Transverse colon (tissue), 4 donors: Measurements from ENCODE around the gene AOPEP. TPM values are rescaled to one million over a fixed set of nuclear protein-coding genes. Genes with fewer than 3 reads are reported as not detected.

Experiments
- DNase-seq: peaks from one replicate; pipeline ENCODE4 v3.0.0-alpha.2; 2019
- H3K27ac ChIP-seq, 4 donors: fragments of 200-600 bp; sonication (generic); 2 replicates each; pipeline ENCODE4 v1.5.1; 2016 to 2018; ENCODE audit warnings: inconsistent platforms in 4 of 4
- H3K27me3 ChIP-seq: fragments of 200-600 bp; sonication (generic); 2 replicates; pipeline ENCODE4 v1.5.1; 2017; ENCODE audit warnings: inconsistent platforms
- H3K36me3 ChIP-seq, 4 donors: fragments of 200-600 bp; sonication (generic); 2 replicates each; pipeline ENCODE4 v1.5.1; 2017 to 2019; ENCODE audit warnings: inconsistent platforms in 4 of 4
- H3K4me1 ChIP-seq, 4 donors: fragments of 200-600 bp; sonication (generic); 2 replicates each; pipeline ENCODE4 v1.5.1; 2017 to 2020; ENCODE audit warnings: inconsistent platforms in 4 of 4
- H3K4me3 ChIP-seq, 4 donors: fragments of 200-600 bp; sonication (generic); 1 replicate in 1 of 4; 2 replicates in 3 of 4; pipeline versions ENCODE4 v1.5.1 to v1.6.1; 2017 to 2019; ENCODE audit warnings: inconsistent platforms in 4 of 4
- H3K9me3 ChIP-seq, 2 donors: fragments of 200-600 bp; sonication (generic); 2 replicates each; pipeline ENCODE4 v1.5.1; 2017 to 2019; ENCODE audit warnings: inconsistent platforms in 2 of 2
- EP300 ChIP-seq: sonication (generic); formaldehyde crosslinking; IDR thresholded peaks from one replicate; pipeline ENCODE4 v1.6.1; 2017; ENCODE audit warnings: antibody characterized with exemption, low read depth
- POLR2A ChIP-seq: fragments of 450-650 bp; IDR thresholded peaks from one replicate; pipeline ENCODE4 v1.6.1; 2016; ENCODE audit warnings: antibody characterized with exemption, mild to moderate bottlenecking, moderate library complexity
- POLR2AphosphoS5 ChIP-seq, 3 donors: sonication (generic); formaldehyde crosslinking; IDR thresholded peaks; one replicate each; pipeline ENCODE4 v1.6.1; 2016; ENCODE audit warnings: antibody characterized with exemption in 3 of 3
- WGBS, 2 donors: methylation state at CpG; one replicate each; pipeline ENCODE4 v1.1.5; 2018; ENCODE audit warnings: low coverage in 1 of 2; 5-methylcytosine and 5-hydroxymethylcytosine counted together
- in situ Hi-C, 4 donors: fragments of 200-750 bp; cut with MboI; loops; one replicate each; pipeline versions ENCODE4 v1.15.0 to v1.15.1; 2017; ENCODE audit warnings: low sequenced_read_pairs in 3 of 4, low pct_ligation_motif_present in 1 of 4, low pct_unique_long_range_greater_than_20kb in 1 of 4
- intact Hi-C: fragments of 100-400 bp; cut with DNase I; formaldehyde crosslinking; loops from one replicate; pipeline ENCODE4 v1.15.1; 2023; ENCODE audit warnings: low total_unique reads
- total RNA-seq, 4 donors: library from RNA; depleted of rRNA; stranded (reverse); fragments of >200 nt; gene quantifications; one replicate each; pipeline ENCODE4 v1.1.0, GENCODE V29; 2016
- TF ChIP-seq, protein P1 (sequence below), 5 experiments: fragments of 200-600 bp in 3 of 5; fragments of 450-650 bp in 2 of 5; sonication (generic) in 3 of 5; IDR thresholded peaks; 1 replicate in 2 of 5; 2 replicates in 3 of 5; pipeline ENCODE4 v1.5.1; 2016 to 2017; ENCODE audit warnings: antibody characterized with exemption in 5 of 5, inconsistent platforms in 3 of 5, mild to moderate bottlenecking in 2 of 5, moderate library complexity in 1 of 5

AOPEP gene
- total RNA-seq, 4 donors from 2014 or later: 53.0 to 129 (median 92.7) TPM

GRCh38 chr9:94927762-94928670 is 201.5 kb downstream of the AOPEP start:
- DNase-seq: no peak
- intact Hi-C loops (no loop called here), in situ Hi-C loops (loop anchor here in 1 of 4 donors (25.0 kb wide), 1 partner anchor 91 kb away; no protein-coding TSS in a partner anchor)
- WGBS, 2 donors: 88% methylated on average over 21 of the region's 21 CpGs; no CpG with 5 or more reads in 1 of the 2 donors
- peaks cover 7 to 52% (median 24%) of the 10 kb centered on the region in 4 donors for H3K4me1 ChIP-seq
- H3K27ac ChIP-seq: no peak overlapping the region
- H3K4me3 ChIP-seq: no peak overlapping the region
- H3K36me3 ChIP-seq: no peaks in the 10 kb centered on the region
- TF ChIP-seq EP300 (no peak), POLR2A (no peak), POLR2AphosphoS5 (IDR thresholded peaks at IDR 0.05) (no peak)
- TF ChIP-seq, protein P1, sequence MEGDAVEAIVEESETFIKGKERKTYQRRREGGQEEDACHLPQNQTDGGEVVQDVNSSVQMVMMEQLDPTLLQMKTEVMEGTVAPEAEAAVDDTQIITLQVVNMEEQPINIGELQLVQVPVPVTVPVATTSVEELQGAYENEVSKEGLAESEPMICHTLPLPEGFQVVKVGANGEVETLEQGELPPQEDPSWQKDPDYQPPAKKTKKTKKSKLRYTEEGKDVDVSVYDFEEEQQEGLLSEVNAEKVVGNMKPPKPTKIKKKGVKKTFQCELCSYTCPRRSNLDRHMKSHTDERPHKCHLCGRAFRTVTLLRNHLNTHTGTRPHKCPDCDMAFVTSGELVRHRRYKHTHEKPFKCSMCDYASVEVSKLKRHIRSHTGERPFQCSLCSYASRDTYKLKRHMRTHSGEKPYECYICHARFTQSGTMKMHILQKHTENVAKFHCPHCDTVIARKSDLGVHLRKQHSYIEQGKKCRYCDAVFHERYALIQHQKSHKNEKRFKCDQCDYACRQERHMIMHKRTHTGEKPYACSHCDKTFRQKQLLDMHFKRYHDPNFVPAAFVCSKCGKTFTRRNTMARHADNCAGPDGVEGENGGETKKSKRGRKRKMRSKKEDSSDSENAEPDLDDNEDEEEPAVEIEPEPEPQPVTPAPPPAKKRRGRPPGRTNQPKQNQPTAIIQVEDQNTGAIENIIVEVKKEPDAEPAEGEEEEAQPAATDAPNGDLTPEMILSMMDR (IDR thresholded peaks at IDR 0.05): no peak
- no peaks in the 10 kb centered on the region for H3K9me3 ChIP-seq
- H3K27me3 ChIP-seq: no peaks in the 10 kb centered on the region

DNA sequence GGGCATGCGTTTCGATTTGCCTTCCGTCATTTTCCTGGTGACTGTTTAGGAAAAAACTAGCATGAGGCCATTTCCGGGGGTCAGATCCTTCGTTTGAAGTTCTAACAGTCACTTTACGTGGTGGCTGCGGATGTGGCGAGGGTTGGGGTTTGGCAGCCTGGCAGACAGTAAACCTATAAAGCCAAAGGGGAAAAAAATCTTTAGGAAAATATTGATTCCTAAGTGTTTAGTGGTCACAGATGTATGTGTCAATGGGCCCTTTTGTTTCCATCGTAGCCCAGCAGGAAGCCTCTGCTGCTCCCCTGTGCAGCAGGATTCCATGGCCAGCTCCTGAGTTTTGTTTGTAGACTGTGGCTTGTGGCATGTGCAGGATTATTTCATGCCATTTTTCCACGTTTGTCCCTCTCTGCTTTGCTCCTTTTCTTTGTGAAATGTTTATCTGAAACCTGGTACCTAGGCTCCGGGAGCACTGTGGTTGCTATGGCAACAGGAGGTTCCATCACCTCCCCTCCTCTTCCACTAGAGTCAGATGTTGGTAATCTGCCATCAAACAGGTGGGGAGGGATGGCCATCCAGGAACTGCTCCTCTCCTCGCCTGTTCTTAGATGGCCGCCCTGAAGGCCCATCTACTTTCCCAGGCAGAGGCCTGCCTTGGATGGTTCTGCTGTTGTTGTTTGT is 202.3 kb downstream of the AOPEP start:
- TF ChIP-seq POLR2AphosphoS5 (IDR thresholded peaks at IDR 0.05): no peak
- no peak for TF ChIP-seq POLR2A
- no peak for TF ChIP-seq EP300
- TF ChIP-seq, protein P1 (IDR thresholded peaks at IDR 0.05): no peak
- peak overlapping the region in 2 of 4 donors; percentile 10 to 31 for H3K27ac ChIP-seq
- intact Hi-C loops (no loop called here), in situ Hi-C loops (loop anchor here in 1 of 4 donors (25.0 kb wide), 1 partner anchor 92 kb away; no protein-coding TSS in a partner anchor)
- H3K4me1 ChIP-seq: peaks cover under 1 to 48% (median 19%) of the 10 kb centered on the region in 4 donors
- no peaks in the 10 kb centered on the region for H3K36me3 ChIP-seq
- no peaks in the 10 kb centered on the region for H3K9me3 ChIP-seq
- no peak overlapping the region for H3K4me3 ChIP-seq
- H3K27me3 ChIP-seq: no peaks in the 10 kb centered on the region
- no peak for DNase-seq
- 61 to 75% methylated on average over 7 to 13 of the region's 13 CpGs for WGBS, 2 donors

DNA sequence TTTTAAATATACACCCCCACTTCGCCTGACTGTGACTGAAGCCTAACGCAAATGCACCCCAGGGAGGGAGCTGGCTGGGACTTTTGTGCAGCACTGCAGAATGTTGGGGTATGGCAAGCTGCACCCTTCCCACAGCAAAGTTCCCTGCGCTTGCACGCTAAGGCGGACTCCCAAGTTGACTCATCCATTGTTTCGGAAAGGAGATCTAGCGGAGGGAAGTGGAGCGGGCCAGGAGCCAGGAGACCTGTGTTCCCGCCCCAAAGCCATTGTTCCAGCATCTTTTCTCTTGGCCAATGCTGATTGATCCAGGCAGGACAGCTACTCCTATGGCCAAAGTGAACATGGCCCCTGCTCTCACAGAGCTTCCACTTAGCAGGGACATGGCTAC is 202.9 kb downstream of the AOPEP start:
- 87% methylated on average over 9 of the region's 9 CpGs; no CpG with 5 or more reads in 1 of the 2 donors for WGBS, 2 donors
- H3K36me3 ChIP-seq: no peaks in the 10 kb centered on the region
- TF ChIP-seq EP300: no peak
- TF ChIP-seq, protein P1 (IDR thresholded peaks at IDR 0.05): no peak
- TF ChIP-seq POLR2AphosphoS5 (IDR thresholded peaks at IDR 0.05): no peak
- no peak for TF ChIP-seq POLR2A
- no peaks in the 10 kb centered on the region for H3K27me3 ChIP-seq
- peak overlapping the region in 1 of 4 donors; percentile 31 for H3K27ac ChIP-seq
- peaks cover 0 to 48% (median 19%) of the 10 kb centered on the region in 4 donors for H3K4me1 ChIP-seq
- no peak overlapping the region for H3K4me3 ChIP-seq
- intact Hi-C loops: no loop called here
- no peak for DNase-seq
- H3K9me3 ChIP-seq: no peaks in the 10 kb centered on the region
- in situ Hi-C loops: loop anchor here in 1 of 4 donors (25.0 kb wide), 1 partner anchor 92 kb away; no protein-coding TSS in a partner anchor
